Measurements from ENCODE around the gene ANKRD35. TPM values are rescaled to one million over a fixed set of nuclear protein-coding genes. Genes with fewer than 3 reads are reported as not detected.

ANKRD35 gene
- total and polyA plus RNA-seq, 10 of the 15 experiments (the other 5 are each of a cell fraction or from before 2014, with no cell fraction given): 0.01 to 0.08 TPM; not detected in 8

DNA sequence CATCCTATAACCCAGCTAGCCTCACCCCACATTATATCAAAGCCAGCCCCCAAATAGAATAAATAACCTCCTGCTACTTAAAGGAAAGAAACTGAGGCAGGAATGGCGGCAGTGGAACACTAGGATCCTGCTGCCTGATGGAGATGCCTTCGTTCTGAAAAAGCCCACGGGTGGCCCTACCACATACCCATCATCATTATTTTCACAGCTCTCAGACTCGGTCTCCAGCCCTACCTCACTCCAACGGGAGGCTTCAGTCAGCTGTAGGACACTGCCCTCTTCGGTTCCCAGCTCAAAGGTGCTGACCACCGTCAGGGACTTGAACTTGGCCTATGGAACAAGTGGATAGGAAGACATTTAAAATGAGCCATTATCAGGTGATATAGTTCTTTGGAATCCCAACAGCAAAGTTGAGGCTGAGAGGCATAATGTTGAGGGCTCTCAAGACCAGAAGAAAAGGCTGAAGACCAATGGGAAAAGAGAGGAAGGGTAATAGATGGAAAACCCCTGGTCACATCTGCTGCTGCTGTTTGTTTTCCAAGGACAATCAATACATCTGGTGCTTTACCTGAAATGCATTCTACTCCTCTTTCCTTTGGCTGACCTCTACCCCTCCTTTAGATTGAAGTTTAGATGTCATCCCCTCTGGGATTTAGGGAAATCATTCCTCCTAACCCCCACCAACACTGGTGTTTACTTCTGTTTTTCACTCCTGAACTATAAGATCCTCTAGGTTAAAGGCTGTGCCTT, 7.8 kb upstream of the ANKRD35 start (continued):
- no peak for TF ChIP-seq CEBPZ (IDR thresholded peaks at IDR 0.05; ENCODE audit: low read depth, low read length)
- no peak for TF ChIP-seq TAF1 (IDR thresholded peaks at IDR 0.05; ENCODE audit: borderline replicate concordance, low read depth, low read length)
- no peak for TF ChIP-seq SIN3A (IDR thresholded peaks at IDR 0.05; ENCODE audit: low read depth, low read length)
- TF ChIP-seq POU2F2 (IDR thresholded peaks at IDR 0.05; ENCODE audit: borderline replicate concordance, low read depth, low read length): no peak
- no peak for TF ChIP-seq STAT3 (IDR thresholded peaks at IDR 0.05; ENCODE audit: low read depth, low read length)
- TF ChIP-seq, protein P1, sequence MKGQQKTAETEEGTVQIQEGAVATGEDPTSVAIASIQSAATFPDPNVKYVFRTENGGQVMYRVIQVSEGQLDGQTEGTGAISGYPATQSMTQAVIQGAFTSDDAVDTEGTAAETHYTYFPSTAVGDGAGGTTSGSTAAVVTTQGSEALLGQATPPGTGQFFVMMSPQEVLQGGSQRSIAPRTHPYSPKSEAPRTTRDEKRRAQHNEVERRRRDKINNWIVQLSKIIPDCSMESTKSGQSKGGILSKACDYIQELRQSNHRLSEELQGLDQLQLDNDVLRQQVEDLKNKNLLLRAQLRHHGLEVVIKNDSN (IDR thresholded peaks at IDR 0.05; ENCODE audit: borderline replicate concordance, extremely low read length, insufficient read depth, low read depth, low read length): no peak

Measured in GM12878 (cell line).